HUES64 (cell line): ENCODE results near the gene TPRA1.

Experiments
- H3K27ac ChIP-seq: 2 replicates; pipeline ENCODE4 v1.7.0; 2013; ENCODE audit warnings: low read depth, low read length, inconsistent platforms
- H3K27me3 ChIP-seq: 2 replicates; pipeline ENCODE4 v1.6.1; 2013; ENCODE audit warnings: mild to moderate bottlenecking, low read length; ENCODE audit not compliant: insufficient read depth
- H3K36me3 ChIP-seq: 2 replicates; pipeline ENCODE4 v1.6.1; 2013; ENCODE audit warnings: mild to moderate bottlenecking, low read length; ENCODE audit not compliant: insufficient read depth
- H3K4me1 ChIP-seq: 2 replicates; pipeline ENCODE4 v1.6.1; 2013; ENCODE audit warnings: mild to moderate bottlenecking, low read length, moderate library complexity; ENCODE audit not compliant: insufficient read depth
- H3K4me3 ChIP-seq: 2 replicates; pipeline ENCODE4 v1.5.1; 2013; ENCODE audit warnings: mild to moderate bottlenecking, low read length, moderate library complexity
- H3K9ac ChIP-seq: 2 replicates; pipeline ENCODE4 v1.6.1; 2013; ENCODE audit warnings: mild to moderate bottlenecking, low read depth, low read length
- H3K9me3 ChIP-seq: 2 replicates; pipeline ENCODE4 v1.6.1; 2013; ENCODE audit warnings: low read depth, low read length; ENCODE audit not compliant: insufficient read depth
- WGBS: fragments of 150-250, 120-280 bp; methylation state at CpG from one replicate; pipeline ENCODE4 v1.1.7; 2013; ENCODE audit warnings: missing lambda C conversion rate; 5-methylcytosine and 5-hydroxymethylcytosine counted together

The TPRA1 gene

GRCh38 chr3:127628788-127629466 is 38.4 kb upstream of the TPRA1 start, which contains the start of gene PODXL2:
PODXL2 (plus strand) TSS chr3:127629185; CDS start chr3:127629220, 35 bp downstream.
- no peak within 1 kb of the TSS for H3K27ac ChIP-seq
- 3% methylated on average over 105 of the region's 105 CpGs for WGBS
- peaks cover 47% of the 10 kb centered on the region for H3K27me3 ChIP-seq
- peak within 1 kb of the TSS; percentile 54 for H3K4me3 ChIP-seq
- peak within 1 kb of the TSS; percentile 61 for H3K9ac ChIP-seq
- peaks cover 6% of the 10 kb centered on the region; the same call in 1 of the 2 replicates for H3K9me3 ChIP-seq
- no peaks in the 10 kb centered on the region for H3K36me3 ChIP-seq
- 0 out of 2 replicates have a peak, but pooled peaks cover 8% of the 10 kb centered on the region for H3K4me1 ChIP-seq

- 97% methylated on average over 4 of the region's 4 CpGs for WGBS
- Histone ChIP-seq H3K27ac (no peak overlapping the region), H3K36me3 (no peaks in the 10 kb centered on the region), H3K9me3 (peaks cover 6% of the 10 kb centered on the region; the same call in 1 of the 2 replicates), H3K9ac (no peak overlapping the region), H3K4me3 (no peak overlapping the region), H3K27me3 (peaks cover 47% of the 10 kb centered on the region), H3K4me1 (0 out of 2 replicates have a peak, but pooled peaks cover 3% of the 10 kb centered on the region)
These were observed 37.9 kb upstream of the TPRA1 start for GRCh38 chr3:127628426-127628787.

GRCh38 chr3:127625821-127626220 is 35.3 kb upstream of the TPRA1 start:
- H3K27ac ChIP-seq, result no peak overlapping the region
- no peak overlapping the region for H3K9ac ChIP-seq
- H3K4me3 ChIP-seq, result no peak overlapping the region
- H3K4me1 ChIP-seq, result no peaks in the 10 kb centered on the region
- 94% methylated on average over 2 of the region's 2 CpGs for WGBS
- H3K9me3 ChIP-seq, result peaks cover 6% of the 10 kb centered on the region; the same call in 1 of the 2 replicates
- peaks cover 47% of the 10 kb centered on the region for H3K27me3 ChIP-seq
- peaks cover 21% of the 10 kb centered on the region for H3K36me3 ChIP-seq

GRCh38 chr3:127624063-127624462 is 33.5 kb upstream of the TPRA1 start:
- WGBS, result 96% methylated on average over 4 of the region's 5 CpGs
- Histone ChIP-seq H3K9me3 (peaks cover 6% of the 10 kb centered on the region; the same call in 1 of the 2 replicates), H3K4me1 (no peaks in the 10 kb centered on the region), H3K4me3 (no peak overlapping the region), H3K9ac (no peak overlapping the region), H3K27ac (no peak overlapping the region), H3K36me3 (peaks cover 38% of the 10 kb centered on the region), H3K27me3 (peaks cover 32% of the 10 kb centered on the region)

GRCh38 chr3:127622772-127623576 is 32.4 kb upstream of the TPRA1 start:
- 94% methylated on average over 8 of the region's 8 CpGs for WGBS
- Histone ChIP-seq H3K9ac (no peak overlapping the region), H3K36me3 (peaks cover 49% of the 10 kb centered on the region), H3K4me1 (no peaks in the 10 kb centered on the region), H3K4me3 (no peak overlapping the region), H3K9me3 (no peaks in the 10 kb centered on the region), H3K27ac (no peak overlapping the region), H3K27me3 (peaks cover 23% of the 10 kb centered on the region)

GRCh38 chr3:127622031-127622430 is 31.5 kb upstream of the TPRA1 start:
- no peaks in the 10 kb centered on the region for H3K4me1 ChIP-seq
- no peak overlapping the region for H3K4me3 ChIP-seq
- H3K27me3 ChIP-seq, result peaks cover 14% of the 10 kb centered on the region
- H3K9ac ChIP-seq, result no peak overlapping the region
- no peak overlapping the region for H3K27ac ChIP-seq
- H3K36me3 ChIP-seq, result peaks cover 58% of the 10 kb centered on the region
- 97% methylated on average over 10 of the region's 11 CpGs for WGBS
- H3K9me3 ChIP-seq, result no peaks in the 10 kb centered on the region

- H3K27me3 ChIP-seq, result peaks cover 3% of the 10 kb centered on the region; the same call in 1 of the 2 replicates
- no peaks in the 10 kb centered on the region for H3K9me3 ChIP-seq
- H3K4me1 ChIP-seq, result no peaks in the 10 kb centered on the region
- H3K4me3 ChIP-seq, result no peak overlapping the region
- H3K9ac ChIP-seq, result no peak overlapping the region
- 96% methylated on average over 32 of the region's 32 CpGs for WGBS
- H3K27ac ChIP-seq, result no peak overlapping the region
- H3K36me3 ChIP-seq, result peaks cover 71% of the 10 kb centered on the region
These were observed 30.3 kb upstream of the TPRA1 start for GRCh38 chr3:127620637-127621375.

GRCh38 chr3:127618891-127619290 is 28.4 kb upstream of the TPRA1 start:
- no peaks in the 10 kb centered on the region for H3K9me3 ChIP-seq
- H3K27ac ChIP-seq, result no peak overlapping the region
- peaks cover 90% of the 10 kb centered on the region for H3K36me3 ChIP-seq
- no peak overlapping the region for H3K9ac ChIP-seq
- H3K4me1 ChIP-seq, result no peaks in the 10 kb centered on the region
- H3K4me3 ChIP-seq, result no peak overlapping the region
- WGBS, result 96% methylated on average over 11 of the region's 11 CpGs
- H3K27me3 ChIP-seq, result no peaks in the 10 kb centered on the region

- Histone ChIP-seq H3K27ac (no peak overlapping the region), H3K9ac (no peak overlapping the region), H3K27me3 (no peaks in the 10 kb centered on the region), H3K36me3 (peaks cover 100% of the 10 kb centered on the region), H3K4me3 (no peak overlapping the region), H3K4me1 (no peaks in the 10 kb centered on the region), H3K9me3 (no peaks in the 10 kb centered on the region)
- WGBS, result 95% methylated on average over 26 of the region's 26 CpGs
These were observed 26.5 kb upstream of the TPRA1 start for GRCh38 chr3:127616836-127617605.

- Histone ChIP-seq H3K36me3 (peaks cover 97% of the 10 kb centered on the region), H3K9ac (no peak overlapping the region), H3K27ac (no peak overlapping the region), H3K4me3 (no peak overlapping the region), H3K4me1 (no peaks in the 10 kb centered on the region), H3K27me3 (no peaks in the 10 kb centered on the region), H3K9me3 (no peaks in the 10 kb centered on the region)
- 94% methylated on average over 6 of the region's 6 CpGs for WGBS
These were observed 25.2 kb upstream of the TPRA1 start for GRCh38 chr3:127615631-127616305.
